ENCODE results near the gene TRMT10B.

Gene TRMT10B

DNA sequence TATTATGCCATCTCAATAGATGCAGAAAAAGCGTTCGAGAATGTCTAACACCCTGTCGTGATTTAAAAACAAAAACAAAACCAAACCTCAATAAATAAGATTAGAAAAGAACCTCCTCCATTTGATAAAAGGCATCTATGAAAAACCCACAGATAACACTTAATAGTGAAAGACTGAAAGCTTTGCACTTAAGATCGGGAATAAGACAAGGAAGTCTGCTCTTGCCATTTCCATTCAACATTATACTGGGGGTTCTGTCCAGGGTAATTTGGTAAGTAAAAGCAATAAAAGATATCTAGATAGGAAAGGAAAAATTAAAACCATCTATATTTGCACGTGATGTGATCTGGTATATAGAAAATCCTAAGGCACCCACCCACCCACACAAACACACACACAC lies 38.5 kb downstream of the TRMT10B start:
- H3K4me3 ChIP-seq (replicated peaks; ENCODE audit: low read depth, low read length) = no peak overlapping the region
- no peak for DNase-seq (ENCODE audit: extremely low read depth, low read depth)
- TF ChIP-seq, protein P1, sequence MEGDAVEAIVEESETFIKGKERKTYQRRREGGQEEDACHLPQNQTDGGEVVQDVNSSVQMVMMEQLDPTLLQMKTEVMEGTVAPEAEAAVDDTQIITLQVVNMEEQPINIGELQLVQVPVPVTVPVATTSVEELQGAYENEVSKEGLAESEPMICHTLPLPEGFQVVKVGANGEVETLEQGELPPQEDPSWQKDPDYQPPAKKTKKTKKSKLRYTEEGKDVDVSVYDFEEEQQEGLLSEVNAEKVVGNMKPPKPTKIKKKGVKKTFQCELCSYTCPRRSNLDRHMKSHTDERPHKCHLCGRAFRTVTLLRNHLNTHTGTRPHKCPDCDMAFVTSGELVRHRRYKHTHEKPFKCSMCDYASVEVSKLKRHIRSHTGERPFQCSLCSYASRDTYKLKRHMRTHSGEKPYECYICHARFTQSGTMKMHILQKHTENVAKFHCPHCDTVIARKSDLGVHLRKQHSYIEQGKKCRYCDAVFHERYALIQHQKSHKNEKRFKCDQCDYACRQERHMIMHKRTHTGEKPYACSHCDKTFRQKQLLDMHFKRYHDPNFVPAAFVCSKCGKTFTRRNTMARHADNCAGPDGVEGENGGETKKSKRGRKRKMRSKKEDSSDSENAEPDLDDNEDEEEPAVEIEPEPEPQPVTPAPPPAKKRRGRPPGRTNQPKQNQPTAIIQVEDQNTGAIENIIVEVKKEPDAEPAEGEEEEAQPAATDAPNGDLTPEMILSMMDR (IDR thresholded peaks at IDR 0.05; ENCODE audit: low read depth, low read length, missing control alignments) = no peak

DNA sequence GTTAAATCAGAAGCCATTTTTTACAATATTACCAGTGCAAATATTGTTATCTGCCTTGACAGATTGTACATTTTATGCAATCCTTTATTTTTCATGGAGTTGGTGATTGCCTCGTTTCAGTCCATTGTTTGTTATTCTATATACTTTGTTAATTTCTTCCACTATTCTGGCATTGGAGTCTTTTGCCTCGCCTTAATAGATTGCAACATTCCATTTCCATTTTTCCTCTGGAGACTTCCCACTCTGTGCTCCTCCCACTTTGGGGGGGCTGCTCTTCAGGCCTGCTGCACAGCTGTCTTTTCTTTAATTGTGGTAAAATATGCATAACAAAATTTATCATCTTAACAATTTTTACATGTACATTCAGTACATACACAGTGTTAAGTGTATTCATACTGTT lies 42.6 kb downstream of the TRMT10B start:
- no peak overlapping the region for H3K4me3 ChIP-seq (replicated peaks; ENCODE audit: low read depth, low read length)
- no peak for DNase-seq (ENCODE audit: extremely low read depth, low read depth)
- TF ChIP-seq, protein P1 (IDR thresholded peaks at IDR 0.05; ENCODE audit: low read depth, low read length, missing control alignments) = no peak

GRCh38 chr9:37798677-37799076 lies 45.1 kb downstream of the TRMT10B start:
- H3K4me3 ChIP-seq (replicated peaks; ENCODE audit: low read depth, low read length) = no peak overlapping the region
- no peak for DNase-seq (ENCODE audit: extremely low read depth, low read depth)
- TF ChIP-seq, protein P1 (IDR thresholded peaks at IDR 0.05; ENCODE audit: low read depth, low read length, missing control alignments) = no peak

GRCh38 chr9:37800631-37801286 lies 47.2 kb downstream of the TRMT10B start, which contains the start of gene DCAF10:
DCAF10 (plus strand) TSS chr9:37800797; CDS start chr9:37800867, 70 bp downstream.
- TF ChIP-seq, protein P1 (IDR thresholded peaks at IDR 0.05; ENCODE audit: low read depth, low read length, missing control alignments) = no peak
- no peak for DNase-seq (ENCODE audit: extremely low read depth, low read depth)
- peak within 1 kb of the TSS; percentile 82 for H3K4me3 ChIP-seq (replicated peaks; ENCODE audit: low read depth, low read length)

DNA sequence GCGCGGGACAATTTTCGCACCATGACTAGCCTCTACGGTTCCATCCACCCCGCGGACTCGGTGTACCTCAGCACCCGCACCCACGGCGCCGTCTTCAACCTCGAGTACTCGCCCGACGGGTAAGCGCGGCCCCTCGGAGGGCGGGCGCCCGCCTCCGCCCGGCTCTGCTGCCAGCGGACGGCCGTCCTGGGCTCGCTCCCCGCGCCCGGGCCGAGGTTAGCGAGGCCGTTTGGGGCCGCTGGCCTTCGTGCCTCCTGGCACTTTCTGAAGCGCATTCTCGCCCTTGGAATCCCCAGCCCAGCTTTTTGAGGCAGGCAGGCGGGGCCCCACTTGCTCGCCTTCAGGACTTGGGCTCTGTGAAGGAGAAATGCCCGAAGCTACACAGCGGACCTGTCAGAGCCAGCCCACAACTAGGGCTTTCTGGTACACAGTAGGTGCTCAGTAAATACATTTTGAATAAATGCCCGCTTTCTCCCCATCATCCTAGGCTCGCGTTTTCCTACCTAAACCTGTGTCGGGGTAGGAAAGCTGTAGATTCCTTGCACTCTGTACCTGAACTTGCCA lies 47.8 kb downstream of the TRMT10B start:
- peak overlapping the region; percentile 82 for H3K4me3 ChIP-seq (replicated peaks; ENCODE audit: low read depth, low read length)
- TF ChIP-seq, protein P1 (IDR thresholded peaks at IDR 0.05; ENCODE audit: low read depth, low read length, missing control alignments) = no peak
- DNase-seq (ENCODE audit: extremely low read depth, low read depth) = no peak

- DNase-seq (ENCODE audit: extremely low read depth, low read depth) = no peak
- peak overlapping the region; percentile 82 for H3K4me3 ChIP-seq (replicated peaks; ENCODE audit: low read depth, low read length)
- TF ChIP-seq, protein P1 (IDR thresholded peaks at IDR 0.05; ENCODE audit: low read depth, low read length, missing control alignments) = no peak
These were observed 48.5 kb downstream of the TRMT10B start for GRCh38 chr9:37801959-37802711.
